ENCODE data around the gene CEP128.

- TF ChIP-seq POLR2AphosphoS5 (IDR thresholded peaks at IDR 0.05; ENCODE audit: borderline replicate concordance, low read depth, low read length) (no peak), FOXP2 (optimal IDR thresholded peaks at IDR 0.05; ENCODE audit: control extremely low read depth, extremely low read length, insufficient read depth) (no peak), EZH2 (IDR thresholded peaks at IDR 0.05) (no peak)
Measured at GRCh38 chr14:80504781-80505180, 436.8 kb downstream of the CEP128 start.
